Measurements from ENCODE around the gene PRDM10.

The PRDM10 gene

DNA sequence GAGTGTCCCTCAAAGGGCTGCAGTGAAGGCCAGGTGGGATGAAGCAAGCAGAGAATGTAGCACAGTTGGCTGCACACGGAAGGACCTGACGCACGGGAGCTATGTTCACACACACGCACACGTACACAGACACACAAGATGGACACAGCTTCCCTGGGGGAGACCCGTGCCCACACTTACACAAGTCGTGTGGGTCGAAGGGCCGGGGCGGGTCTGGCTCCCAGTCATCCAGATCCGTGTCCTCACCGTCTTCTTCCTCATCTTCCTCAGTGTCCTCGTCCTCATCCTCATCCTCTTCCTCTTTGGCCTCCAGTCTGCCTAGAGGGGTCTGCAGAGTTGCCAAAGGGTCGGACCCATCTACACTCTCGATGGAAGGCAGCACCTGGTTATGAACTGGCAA lies 55.7 kb downstream of the PRDM10 start:
- Histone ChIP-seq H3K4me1 (ENCODE audit: insufficient read depth, low read length) (no peaks in the 10 kb centered on the region), H3K9me3 (ENCODE audit: insufficient read depth, low read length, severe bottlenecking) (no peaks in the 10 kb centered on the region), H3K27ac (ENCODE audit: low read length) (no peak overlapping the region), H4K20me1 (ENCODE audit: insufficient read depth, low read length) (no peaks in the 10 kb centered on the region), H3K9ac (ENCODE audit: low read depth, low read length) (no peak overlapping the region), H3K27me3 (ENCODE audit: insufficient read depth, low read length, poor library complexity) (no peaks in the 10 kb centered on the region), H3K79me2 (ENCODE audit: insufficient read depth, low read length) (no peaks in the 10 kb centered on the region), H3K4me3 (ENCODE audit: low read depth in 1 of 2, low read length in 2 of 2) (no peak overlapping the region), H3K4me2 (ENCODE audit: insufficient read depth, low read length) (no peak overlapping the region), H3K36me3 (ENCODE audit: insufficient read depth, low read length) (peaks cover 14% of the 10 kb centered on the region), H2AFZ (ENCODE audit: low read depth, low read length) (no peak overlapping the region)
- no peak for TF ChIP-seq EZH2 (IDR thresholded peaks at IDR 0.05; ENCODE audit: borderline replicate concordance, low read depth, low read length, severe bottlenecking)
- TF ChIP-seq, protein P1, sequence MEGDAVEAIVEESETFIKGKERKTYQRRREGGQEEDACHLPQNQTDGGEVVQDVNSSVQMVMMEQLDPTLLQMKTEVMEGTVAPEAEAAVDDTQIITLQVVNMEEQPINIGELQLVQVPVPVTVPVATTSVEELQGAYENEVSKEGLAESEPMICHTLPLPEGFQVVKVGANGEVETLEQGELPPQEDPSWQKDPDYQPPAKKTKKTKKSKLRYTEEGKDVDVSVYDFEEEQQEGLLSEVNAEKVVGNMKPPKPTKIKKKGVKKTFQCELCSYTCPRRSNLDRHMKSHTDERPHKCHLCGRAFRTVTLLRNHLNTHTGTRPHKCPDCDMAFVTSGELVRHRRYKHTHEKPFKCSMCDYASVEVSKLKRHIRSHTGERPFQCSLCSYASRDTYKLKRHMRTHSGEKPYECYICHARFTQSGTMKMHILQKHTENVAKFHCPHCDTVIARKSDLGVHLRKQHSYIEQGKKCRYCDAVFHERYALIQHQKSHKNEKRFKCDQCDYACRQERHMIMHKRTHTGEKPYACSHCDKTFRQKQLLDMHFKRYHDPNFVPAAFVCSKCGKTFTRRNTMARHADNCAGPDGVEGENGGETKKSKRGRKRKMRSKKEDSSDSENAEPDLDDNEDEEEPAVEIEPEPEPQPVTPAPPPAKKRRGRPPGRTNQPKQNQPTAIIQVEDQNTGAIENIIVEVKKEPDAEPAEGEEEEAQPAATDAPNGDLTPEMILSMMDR (IDR thresholded peaks at IDR 0.05; ENCODE audit: borderline replicate concordance, extremely low read depth, low read length, poor library complexity, severe bottlenecking), result no peak
- DNase-seq, result no peak
- ATAC-seq (ENCODE audit: insufficient read depth, low read depth), result no peak

DNA sequence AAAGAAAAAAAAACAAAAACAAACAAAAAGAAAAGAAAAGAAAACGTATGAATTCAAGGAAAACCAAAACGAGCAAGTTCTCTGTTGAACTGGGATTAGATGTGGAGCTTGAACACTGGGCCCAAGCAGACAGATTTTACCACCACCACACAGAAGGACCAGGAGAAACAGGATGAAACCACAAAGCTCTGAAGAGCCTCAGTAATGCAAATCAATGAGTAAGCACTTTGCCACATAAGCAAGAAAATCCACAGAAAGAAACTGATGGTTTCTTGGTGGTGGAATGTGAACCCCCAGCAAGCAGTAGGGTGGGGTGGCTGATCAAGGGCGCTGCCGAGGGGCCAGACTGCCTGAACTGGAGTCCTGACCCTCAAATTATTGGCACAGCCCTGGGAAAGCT lies 56.4 kb downstream of the PRDM10 start:
- Histone ChIP-seq H3K4me2 (ENCODE audit: insufficient read depth, low read length) (no peak overlapping the region), H3K9ac (ENCODE audit: low read depth, low read length) (no peak overlapping the region), H3K27ac (ENCODE audit: low read length) (no peak overlapping the region), H3K79me2 (ENCODE audit: insufficient read depth, low read length) (no peaks in the 10 kb centered on the region), H3K36me3 (ENCODE audit: insufficient read depth, low read length) (peaks cover 20% of the 10 kb centered on the region), H3K4me1 (ENCODE audit: insufficient read depth, low read length) (no peaks in the 10 kb centered on the region), H4K20me1 (ENCODE audit: insufficient read depth, low read length) (no peaks in the 10 kb centered on the region), H3K27me3 (ENCODE audit: insufficient read depth, low read length, poor library complexity) (no peaks in the 10 kb centered on the region), H3K4me3 (ENCODE audit: low read depth in 1 of 2, low read length in 2 of 2) (no peak overlapping the region), H3K9me3 (ENCODE audit: insufficient read depth, low read length, severe bottlenecking) (no peaks in the 10 kb centered on the region), H2AFZ (ENCODE audit: low read depth, low read length) (no peak overlapping the region)
- no peak for ATAC-seq (ENCODE audit: insufficient read depth, low read depth)
- DNase-seq, result no peak
- no peak for TF ChIP-seq EZH2 (IDR thresholded peaks at IDR 0.05; ENCODE audit: borderline replicate concordance, low read depth, low read length, severe bottlenecking)
- TF ChIP-seq, protein P1 (IDR thresholded peaks at IDR 0.05; ENCODE audit: borderline replicate concordance, extremely low read depth, low read length, poor library complexity, severe bottlenecking), result no peak

- Histone ChIP-seq H3K27ac (ENCODE audit: low read length) (no peak overlapping the region), H2AFZ (ENCODE audit: low read depth, low read length) (no peak overlapping the region), H3K4me2 (ENCODE audit: insufficient read depth, low read length) (no peak overlapping the region), H4K20me1 (ENCODE audit: insufficient read depth, low read length) (no peaks in the 10 kb centered on the region), H3K36me3 (ENCODE audit: insufficient read depth, low read length) (peaks cover 20% of the 10 kb centered on the region), H3K27me3 (ENCODE audit: insufficient read depth, low read length, poor library complexity) (no peaks in the 10 kb centered on the region), H3K4me1 (ENCODE audit: insufficient read depth, low read length) (no peaks in the 10 kb centered on the region), H3K9ac (ENCODE audit: low read depth, low read length) (no peak overlapping the region), H3K9me3 (ENCODE audit: insufficient read depth, low read length, severe bottlenecking) (no peaks in the 10 kb centered on the region), H3K4me3 (ENCODE audit: low read depth in 1 of 2, low read length in 2 of 2) (no peak overlapping the region), H3K79me2 (ENCODE audit: insufficient read depth, low read length) (no peaks in the 10 kb centered on the region)
- TF ChIP-seq, protein P1 (IDR thresholded peaks at IDR 0.05; ENCODE audit: borderline replicate concordance, extremely low read depth, low read length, poor library complexity, severe bottlenecking), result no peak
- TF ChIP-seq EZH2 (IDR thresholded peaks at IDR 0.05; ENCODE audit: borderline replicate concordance, low read depth, low read length, severe bottlenecking), result no peak
- DNase-seq, result no peak
- no peak for ATAC-seq (ENCODE audit: insufficient read depth, low read depth)
These were observed 57.3 kb downstream of the PRDM10 start for GRCh38 chr11:129945373-129945772.

DNA sequence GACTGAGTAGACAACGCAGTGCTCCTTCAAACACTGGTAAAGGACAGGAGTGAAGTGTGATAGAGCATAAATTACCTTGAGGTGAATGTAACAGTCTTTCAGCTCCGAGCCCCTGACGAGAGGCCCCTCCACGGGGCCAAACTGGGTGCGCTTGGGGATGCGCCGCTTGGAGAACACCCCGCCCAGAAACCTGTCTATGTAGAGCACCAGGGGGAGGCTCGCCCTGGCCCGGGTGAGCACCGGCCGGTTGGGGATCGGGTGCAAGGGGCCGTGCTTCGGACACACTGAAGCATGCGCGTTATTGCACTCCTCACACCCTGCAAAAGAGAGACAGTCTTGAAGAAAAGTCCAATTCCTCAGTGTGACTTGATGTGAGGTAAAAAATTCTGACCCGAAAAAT lies 57.9 kb downstream of the PRDM10 start:
- DNase-seq, result no peak
- no peak overlapping the region for H2AFZ ChIP-seq (ENCODE audit: low read depth, low read length)
- no peak overlapping the region for H3K9ac ChIP-seq (ENCODE audit: low read depth, low read length)
- TF ChIP-seq EZH2 (IDR thresholded peaks at IDR 0.05; ENCODE audit: borderline replicate concordance, low read depth, low read length, severe bottlenecking), result no peak
- TF ChIP-seq, protein P1 (IDR thresholded peaks at IDR 0.05; ENCODE audit: borderline replicate concordance, extremely low read depth, low read length, poor library complexity, severe bottlenecking), result no peak
- no peaks in the 10 kb centered on the region for H3K9me3 ChIP-seq (ENCODE audit: insufficient read depth, low read length, severe bottlenecking)
- no peak overlapping the region for H3K4me3 ChIP-seq (ENCODE audit: low read depth in 1 of 2, low read length in 2 of 2)
- H3K79me2 ChIP-seq (ENCODE audit: insufficient read depth, low read length), result no peaks in the 10 kb centered on the region
- no peak overlapping the region for H3K4me2 ChIP-seq (ENCODE audit: insufficient read depth, low read length)
- no peak overlapping the region for H3K27ac ChIP-seq (ENCODE audit: low read length)
- H3K36me3 ChIP-seq (ENCODE audit: insufficient read depth, low read length), result peaks cover 20% of the 10 kb centered on the region
- H4K20me1 ChIP-seq (ENCODE audit: insufficient read depth, low read length), result no peaks in the 10 kb centered on the region
- H3K27me3 ChIP-seq (ENCODE audit: insufficient read depth, low read length, poor library complexity), result no peaks in the 10 kb centered on the region
- no peak for ATAC-seq (ENCODE audit: insufficient read depth, low read depth)
- no peaks in the 10 kb centered on the region for H3K4me1 ChIP-seq (ENCODE audit: insufficient read depth, low read length)
